AG04449 (cell line): Measurements from ENCODE around the gene CRYL1.

Experiments
- CTCF ChIA-PET: fragments of 350-600 bp; formaldehyde crosslinking; extraction: SDS; loops from one replicate; lab custom pipeline; 2021; ENCODE audit warnings: antibody characterized with exemption; lab: Yijun Ruan, JAX
- POLR2A ChIA-PET: fragments of 400-600, 350-600 bp; formaldehyde crosslinking; extraction: SDS; loops from one replicate; lab custom pipeline; 2020; ENCODE audit warnings: antibody characterized with exemption, inconsistent platforms; lab: Yijun Ruan, JAX
- DNase-seq: peaks from one replicate; pipeline ENCODE4 v3.0.0-alpha.2; 2010; ENCODE audit warnings: low read depth, low spot score
- H3K4me3 ChIP-seq: 2 replicates; pipeline ENCODE4 v1.5.1; 2011; ENCODE audit warnings: low read depth, mild to moderate bottlenecking, control low read depth, low read length
- CTCF ChIP-seq: IDR thresholded peaks from one replicate; pipeline ENCODE4 v1.5.1; 2011; ENCODE audit warnings: mild to moderate bottlenecking, moderate library complexity, low read length, control low read depth, inconsistent platforms; ENCODE audit not compliant: insufficient read depth; ENCODE audit errors: missing control alignments

CRYL1 gene, protein sequence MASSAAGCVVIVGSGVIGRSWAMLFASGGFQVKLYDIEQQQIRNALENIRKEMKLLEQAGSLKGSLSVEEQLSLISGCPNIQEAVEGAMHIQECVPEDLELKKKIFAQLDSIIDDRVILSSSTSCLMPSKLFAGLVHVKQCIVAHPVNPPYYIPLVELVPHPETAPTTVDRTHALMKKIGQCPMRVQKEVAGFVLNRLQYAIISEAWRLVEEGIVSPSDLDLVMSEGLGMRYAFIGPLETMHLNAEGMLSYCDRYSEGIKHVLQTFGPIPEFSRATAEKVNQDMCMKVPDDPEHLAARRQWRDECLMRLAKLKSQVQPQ

DNA sequence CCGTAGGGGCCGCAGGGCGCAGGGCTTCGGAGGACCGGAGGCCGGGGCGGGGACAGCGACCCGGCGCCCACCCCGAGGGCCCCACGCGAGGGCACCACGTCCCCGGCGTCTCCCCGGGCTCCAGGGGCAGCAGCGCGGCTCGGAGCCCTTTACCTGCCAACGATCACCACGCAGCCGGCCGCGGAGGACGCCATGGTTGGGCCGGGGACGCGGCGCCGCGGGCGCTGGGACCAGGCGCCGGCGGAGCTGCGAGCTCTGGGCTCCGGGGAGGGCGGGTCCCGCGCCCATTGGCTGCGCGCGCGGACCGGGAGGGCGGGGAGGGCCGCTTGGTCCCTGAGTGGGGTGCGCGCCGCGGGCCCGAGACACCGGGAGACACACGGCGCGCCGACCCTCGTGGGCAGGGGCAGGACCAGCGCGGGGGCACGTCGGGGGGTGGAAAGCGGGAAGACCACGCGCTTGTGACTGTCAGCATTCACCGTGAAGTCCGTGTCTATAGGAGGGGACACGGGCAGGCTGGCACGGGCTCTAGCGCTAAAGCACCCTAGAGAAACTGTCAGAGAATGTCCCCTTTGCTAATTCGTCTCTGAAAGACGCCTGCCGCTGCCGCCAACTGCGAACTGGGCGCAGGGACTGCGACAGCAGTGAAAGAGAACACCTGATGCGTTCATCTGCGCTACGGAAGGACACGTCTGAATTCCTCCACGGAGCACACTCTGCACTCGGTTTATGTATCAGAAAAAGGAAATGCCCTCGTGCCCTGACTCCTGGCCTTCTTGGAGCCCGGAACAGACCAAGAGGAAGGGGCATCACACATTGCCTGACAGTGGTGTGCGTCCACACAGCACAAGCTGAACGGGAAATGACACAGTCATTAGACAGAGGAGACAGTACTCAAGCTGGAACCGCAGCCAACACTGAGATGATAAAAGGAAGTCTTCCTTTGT is at the start of gene CRYL1:
Gene CRYL1 (minus strand): TSS at position 257 of the 944 bp plus-strand sequence. CDS start 63 bp downstream, at position 194.
- DNase-seq, result peak; percentile 9
- CTCF ChIA-PET, result no interaction called here
- peak within 1 kb of the TSS; percentile 71 for H3K4me3 ChIP-seq
- POLR2A ChIA-PET, result interaction anchor here (0.5 kb wide), 1 partner anchor 26 kb away, joined by 3 read pairs; no protein-coding TSS in a partner anchor
- TF ChIP-seq CTCF, result no peak

DNA sequence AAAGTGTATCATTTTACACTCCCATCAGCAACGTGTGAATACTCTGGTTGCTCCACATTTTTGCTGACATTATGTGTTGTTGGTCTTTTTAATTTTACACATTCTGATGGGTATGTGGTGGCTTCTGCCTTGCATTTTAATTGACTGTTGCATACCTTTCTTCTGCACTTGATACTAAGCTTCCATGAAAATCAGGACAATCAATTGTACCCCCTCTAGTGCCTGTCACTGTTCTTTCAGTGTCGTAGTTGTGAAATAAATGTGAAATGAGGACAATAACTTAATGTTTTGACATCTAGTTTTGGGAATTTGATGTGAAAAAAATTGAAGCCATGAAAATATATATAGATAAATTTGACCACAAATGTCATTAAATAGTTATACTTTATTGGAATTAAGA is 48.0 kb upstream of the CRYL1 start:
- no peak for DNase-seq
- CTCF ChIA-PET, result no interaction called here
- no peak overlapping the region for H3K4me3 ChIP-seq
- no peak for TF ChIP-seq CTCF
- POLR2A ChIA-PET, result no interaction called here

DNA sequence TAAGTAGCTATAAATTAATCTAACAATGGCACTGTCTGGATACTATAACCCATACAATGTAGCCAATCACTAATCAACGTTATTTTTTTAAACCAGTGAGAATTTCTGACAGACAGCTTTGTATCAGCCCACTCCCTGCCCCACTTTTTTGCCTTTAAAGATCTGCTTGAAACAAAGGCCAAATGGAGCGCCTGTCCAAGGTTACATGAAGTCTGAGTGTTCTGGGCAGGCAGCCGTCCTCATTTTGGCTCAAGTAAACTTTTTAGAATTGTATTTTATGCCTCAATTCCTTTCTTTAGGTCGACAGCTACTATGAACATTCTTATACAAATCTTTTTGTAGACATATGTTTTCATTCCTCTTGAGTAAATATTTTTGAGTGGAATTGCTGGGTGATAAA is 47.5 kb upstream of the CRYL1 start:
- TF ChIP-seq CTCF, result no peak
- POLR2A ChIA-PET, result no interaction called here
- no peak for DNase-seq
- CTCF ChIA-PET, result no interaction called here
- H3K4me3 ChIP-seq, result no peak overlapping the region

DNA sequence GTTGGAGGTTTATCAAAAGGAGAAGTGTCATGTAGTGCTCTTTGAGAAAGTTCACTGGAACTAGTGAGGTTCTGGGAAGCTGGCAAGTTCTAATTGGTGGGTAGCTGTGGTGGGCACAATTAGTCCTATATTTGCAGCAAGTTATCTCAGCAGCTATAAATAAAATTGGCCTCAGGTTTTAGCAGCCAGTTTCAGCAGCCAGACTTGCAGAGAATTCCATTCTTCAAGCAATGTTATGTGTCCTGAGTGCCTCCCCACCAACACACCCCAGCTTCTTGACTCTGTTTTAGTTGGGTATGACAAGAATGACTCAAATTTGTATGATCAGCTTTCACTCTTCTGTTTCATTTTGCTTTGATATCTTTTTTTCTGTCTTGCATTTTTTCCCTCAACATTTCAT is 46.0 kb upstream of the CRYL1 start:
- POLR2A ChIA-PET, result no interaction called here
- no peak overlapping the region for H3K4me3 ChIP-seq
- DNase-seq, result no peak
- TF ChIP-seq CTCF, result no peak
- CTCF ChIA-PET, result no interaction called here

DNA sequence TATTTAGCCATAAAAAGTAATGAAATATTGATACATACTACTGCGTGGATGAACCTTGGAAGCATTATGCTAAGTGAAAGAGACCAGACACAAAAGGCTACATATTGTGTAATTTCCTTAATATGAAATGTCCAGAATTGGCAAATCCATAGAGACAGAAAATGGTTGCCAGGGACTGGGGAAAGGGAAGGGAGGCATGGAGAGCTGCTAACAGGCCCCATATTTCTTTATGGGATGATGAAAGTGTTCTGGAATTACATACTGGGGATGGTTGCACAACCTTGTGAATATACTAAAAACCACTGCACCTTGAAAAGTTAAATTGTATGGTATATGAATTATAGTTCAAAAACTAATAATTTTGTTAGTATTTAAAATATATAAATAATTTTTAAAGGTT is 44.9 kb upstream of the CRYL1 start:
- POLR2A ChIA-PET, result interaction anchor here (1.2 kb wide), 1 partner anchor 246 kb away, joined by 3 read pairs; no protein-coding TSS in a partner anchor
- CTCF ChIA-PET, result no interaction called here
- peak; percentile 23 for DNase-seq
- no peak overlapping the region for H3K4me3 ChIP-seq
- TF ChIP-seq CTCF, result no peak

GRCh38 chr13:20567881-20568528 is 42.3 kb upstream of the CRYL1 start:
- peak overlapping the region; percentile 78 for H3K4me3 ChIP-seq
- DNase-seq, result no peak
- no peak for TF ChIP-seq CTCF
- ChIA-PET POLR2A (no interaction called here), CTCF (interaction anchor here (0.8 to 1.5 kb wide), 4 partner anchors 34 to 261 kb away, joined by 3 to 5 read pairs (median 4); no protein-coding TSS in a partner anchor)
